Endothelial cell (in vitro differentiated cells): ENCODE results near the gene NEFH. TPM values are rescaled to one million over a fixed set of nuclear protein-coding genes. Genes with fewer than 3 reads are reported as not detected.

Source experiments
- DNase-seq: peaks from one replicate; pipeline ENCODE4 v3.0.0; 2021; ENCODE audit warnings: low spot score
- H3K27ac Mint-ChIP-seq: one replicate; pipeline ENCODE4 v1.8.0; 2021; ENCODE audit warnings: mixed read lengths, inconsistent platforms; ENCODE audit not compliant: unreplicated experiment
- H3K27me3 Mint-ChIP-seq: one replicate; pipeline ENCODE4 v1.8.0; 2021; ENCODE audit warnings: mild to moderate bottlenecking, moderate library complexity, mixed read lengths, inconsistent platforms; ENCODE audit not compliant: unreplicated experiment
- H3K36me3 Mint-ChIP-seq: one replicate; pipeline ENCODE4 v1.8.0; 2021; ENCODE audit warnings: mild to moderate bottlenecking, low read depth, mixed read lengths, inconsistent platforms; ENCODE audit not compliant: unreplicated experiment
- H3K4me1 Mint-ChIP-seq: one replicate; pipeline ENCODE4 v1.8.0; 2021; ENCODE audit warnings: mild to moderate bottlenecking, mixed read lengths, inconsistent platforms; ENCODE audit not compliant: unreplicated experiment
- H3K4me3 Mint-ChIP-seq: one replicate; pipeline ENCODE4 v1.8.0; 2021; ENCODE audit warnings: mild to moderate bottlenecking, mixed read lengths, inconsistent platforms; ENCODE audit not compliant: unreplicated experiment
- H3K9me3 Mint-ChIP-seq: one replicate; pipeline ENCODE4 v1.8.0; 2021; ENCODE audit warnings: mixed read lengths, inconsistent platforms; ENCODE audit not compliant: unreplicated experiment
- CTCF ChIP-seq: fragments of 200-600 bp; sonication (generic); IDR thresholded peaks from one replicate; pipeline ENCODE4 v1.5.0; 2021; ENCODE audit warnings: antibody characterized with exemption; ENCODE audit not compliant: unreplicated experiment
- total RNA-seq: library from RNA; stranded (reverse); fragmentation: NEBNext Ultra II Directional; extraction: Animal tissue kit (Norgen Biotek cat#: 25700); gene quantifications from one replicate; pipeline ENCODE4 v1.2.1, GENCODE V29; 2021; ENCODE audit not compliant: unreplicated experiment

The NEFH gene
- total RNA-seq, 1 donor from 2014 or later = 18.2 TPM

GRCh38 chr22:29523761-29524160, 43.7 kb downstream of the NEFH start:
- no peak for TF ChIP-seq CTCF
- H3K9me3 Mint-ChIP-seq = no peaks in the 10 kb centered on the region
- peaks cover 1% of the 10 kb centered on the region for H3K27me3 Mint-ChIP-seq
- H3K4me1 Mint-ChIP-seq = no peaks in the 10 kb centered on the region
- no peak overlapping the region for H3K4me3 Mint-ChIP-seq
- no peak overlapping the region for H3K27ac Mint-ChIP-seq
- no peak for DNase-seq
- H3K36me3 Mint-ChIP-seq = peaks cover 49% of the 10 kb centered on the region

- Mint-ChIP-seq H3K4me3 (no peak overlapping the region), H3K27ac (no peak overlapping the region), H3K9me3 (no peaks in the 10 kb centered on the region), H3K27me3 (peaks cover 1% of the 10 kb centered on the region), H3K36me3 (peaks cover 48% of the 10 kb centered on the region), H3K4me1 (no peaks in the 10 kb centered on the region)
- TF ChIP-seq CTCF = peak; percentile 12
- DNase-seq = peak; percentile 51
These were observed 44.6 kb downstream of the NEFH start for GRCh38 chr22:29524442-29525191.

GRCh38 chr22:29528144-29528543, 48.1 kb downstream of the NEFH start:
- Mint-ChIP-seq H3K4me3 (peak overlapping the region; percentile 15), H3K27ac (no peak overlapping the region), H3K36me3 (peaks cover 47% of the 10 kb centered on the region), H3K9me3 (no peaks in the 10 kb centered on the region), H3K4me1 (no peaks in the 10 kb centered on the region), H3K27me3 (peaks cover 1% of the 10 kb centered on the region)
- TF ChIP-seq CTCF = no peak
- no peak for DNase-seq

GRCh38 chr22:29530716-29531115, 50.7 kb downstream of the NEFH start:
- Mint-ChIP-seq H3K27ac (peak overlapping the region; percentile 26), H3K36me3 (peaks cover 46% of the 10 kb centered on the region), H3K9me3 (no peaks in the 10 kb centered on the region), H3K27me3 (peaks cover 1% of the 10 kb centered on the region), H3K4me3 (peak overlapping the region; percentile 28), H3K4me1 (no peaks in the 10 kb centered on the region)
- no peak for TF ChIP-seq CTCF
- DNase-seq = no peak

GRCh38 chr22:29531419-29531818, 51.4 kb downstream of the NEFH start:
- DNase-seq = no peak
- H3K36me3 Mint-ChIP-seq = peaks cover 48% of the 10 kb centered on the region
- H3K27me3 Mint-ChIP-seq = peaks cover 1% of the 10 kb centered on the region
- no peak for TF ChIP-seq CTCF
- no peaks in the 10 kb centered on the region for H3K9me3 Mint-ChIP-seq
- H3K4me3 Mint-ChIP-seq = no peak overlapping the region
- H3K27ac Mint-ChIP-seq = no peak overlapping the region
- no peaks in the 10 kb centered on the region for H3K4me1 Mint-ChIP-seq
